T-helper 1 cell treated with Interleukin-12 subunit alpha and Interleukin-12 subunit beta and Interleukin-4 antibody, amounts not matched to agents 30 μg/mL and 1 μg/mL, for 36 hours (primary cell): ENCODE data around the gene VPS8.

Source experiments
- H3K27ac Mint-ChIP-seq: one replicate; pipeline ENCODE4 v1.8.0; 2021; ENCODE audit warnings: mild to moderate bottlenecking, mixed read lengths
- H3K27me3 Mint-ChIP-seq: one replicate; pipeline ENCODE4 v1.8.0; 2021; ENCODE audit warnings: low read depth, mixed read lengths
- H3K36me3 Mint-ChIP-seq: one replicate; pipeline ENCODE4 v1.8.0; 2021; ENCODE audit warnings: low read depth, mixed read lengths
- H3K4me1 Mint-ChIP-seq: one replicate; pipeline ENCODE4 v1.8.0; 2021; ENCODE audit warnings: low read depth, mixed read lengths
- H3K4me3 Mint-ChIP-seq: one replicate; pipeline ENCODE4 v1.8.0; 2021; ENCODE audit warnings: mild to moderate bottlenecking, moderate library complexity, mixed read lengths
- H3K9me3 Mint-ChIP-seq: one replicate; pipeline ENCODE4 v1.8.0; 2021; ENCODE audit warnings: mixed read lengths

The VPS8 gene

DNA sequence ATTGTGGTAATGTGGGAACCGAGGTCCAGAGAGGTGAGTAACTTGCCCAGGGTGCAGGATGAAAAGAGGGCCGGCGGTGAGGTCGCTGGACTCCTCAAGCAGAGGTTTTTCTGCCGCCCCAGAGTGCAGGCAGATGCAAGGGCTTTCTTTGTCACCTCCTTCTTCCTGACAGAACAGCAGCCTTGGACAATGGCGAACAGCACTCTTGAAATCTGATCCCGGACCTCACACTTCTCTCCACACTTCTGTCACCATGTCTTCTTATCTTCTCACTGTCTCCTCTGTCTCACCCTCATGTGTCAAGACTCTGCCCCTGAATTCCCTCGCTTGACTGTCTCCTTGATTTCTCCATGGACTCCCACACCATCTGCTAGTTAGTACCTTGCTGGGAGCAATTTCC lies 15.4 kb upstream of the VPS8 start:
- no peaks in the 10 kb centered on the region for H3K36me3 Mint-ChIP-seq
- H3K9me3 Mint-ChIP-seq = no peaks in the 10 kb centered on the region
- no peak overlapping the region for H3K4me3 Mint-ChIP-seq
- peaks cover 3% of the 10 kb centered on the region for H3K4me1 Mint-ChIP-seq
- H3K27me3 Mint-ChIP-seq = peaks cover 60% of the 10 kb centered on the region
- no peak overlapping the region for H3K27ac Mint-ChIP-seq

DNA sequence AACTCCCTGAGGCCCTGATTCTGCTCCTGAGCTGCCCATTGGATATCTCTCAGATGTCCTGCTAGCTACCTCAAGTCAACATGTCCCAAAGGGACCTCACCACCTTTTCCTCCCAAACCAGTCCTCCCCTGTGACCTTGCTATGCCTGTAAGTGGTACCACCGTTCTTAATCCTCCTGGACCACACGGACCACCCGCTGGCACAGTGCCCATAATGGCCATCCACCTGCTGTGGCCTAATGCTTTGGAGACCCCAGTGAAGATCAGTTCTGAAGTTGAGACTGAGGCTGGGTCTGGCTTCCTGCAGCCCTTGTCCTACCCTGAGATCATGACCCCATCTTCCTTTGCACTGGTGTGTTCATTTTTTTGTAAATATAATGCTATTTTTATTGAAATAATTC lies 15.0 kb upstream of the VPS8 start:
- Mint-ChIP-seq H3K9me3 (no peaks in the 10 kb centered on the region), H3K4me3 (no peak overlapping the region), H3K4me1 (peaks cover 3% of the 10 kb centered on the region), H3K36me3 (no peaks in the 10 kb centered on the region), H3K27me3 (peaks cover 60% of the 10 kb centered on the region), H3K27ac (no peak overlapping the region)

DNA sequence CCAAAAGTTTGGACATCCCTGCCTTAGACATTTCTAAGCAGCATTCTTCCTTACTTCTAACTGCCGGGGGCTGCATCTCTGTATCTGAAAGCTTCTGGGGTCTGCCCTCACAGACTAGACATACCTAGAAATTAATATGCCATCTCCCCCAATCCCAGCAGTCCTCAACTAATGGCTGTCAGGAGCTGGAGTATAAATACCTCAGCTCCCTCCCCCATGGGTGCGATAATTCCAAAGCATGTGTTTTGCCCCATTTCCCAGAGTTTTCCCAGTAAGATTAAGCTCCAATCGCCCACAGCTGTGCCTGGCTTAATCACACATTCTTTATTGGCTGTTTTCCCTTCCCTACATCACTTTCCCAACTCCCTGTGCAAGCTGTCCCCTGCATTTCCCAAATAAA lies 13.8 kb upstream of the VPS8 start:
- Mint-ChIP-seq H3K36me3 (no peaks in the 10 kb centered on the region), H3K4me3 (no peak overlapping the region), H3K4me1 (peaks cover 3% of the 10 kb centered on the region), H3K27me3 (peaks cover 51% of the 10 kb centered on the region), H3K27ac (no peak overlapping the region), H3K9me3 (no peaks in the 10 kb centered on the region)

DNA sequence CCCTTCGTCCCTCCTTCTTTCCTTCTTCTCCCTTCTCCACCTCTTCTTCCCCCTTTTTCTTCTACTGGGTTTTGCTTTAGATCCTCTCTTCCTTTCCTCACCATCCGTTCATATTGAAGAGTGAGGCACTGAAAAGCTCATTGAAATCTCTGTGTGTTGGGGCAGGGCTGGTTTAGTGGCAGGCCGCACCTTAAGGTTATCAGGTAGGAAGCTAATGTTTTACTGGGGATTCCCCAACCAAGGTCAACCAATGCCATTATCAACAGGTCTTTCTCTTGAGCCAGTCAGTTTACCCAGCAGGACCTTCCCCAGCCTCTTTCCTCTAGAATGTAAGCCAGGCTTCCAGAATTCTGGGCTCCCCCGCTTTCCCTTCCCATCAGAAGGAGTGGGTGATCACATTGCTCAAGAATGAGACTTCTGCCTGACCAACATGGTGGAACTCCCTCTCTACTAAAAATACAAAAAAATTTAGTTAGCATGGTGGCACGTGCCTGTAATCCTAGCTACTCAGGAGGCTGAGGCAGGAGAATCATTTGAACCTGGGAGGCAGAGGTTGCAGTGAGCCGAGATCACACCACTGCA lies 11.5 kb upstream of the VPS8 start:
- peaks cover 44% of the 10 kb centered on the region for H3K27me3 Mint-ChIP-seq
- peaks cover 3% of the 10 kb centered on the region for H3K4me1 Mint-ChIP-seq
- H3K9me3 Mint-ChIP-seq = no peaks in the 10 kb centered on the region
- H3K36me3 Mint-ChIP-seq = no peaks in the 10 kb centered on the region
- no peak overlapping the region for H3K27ac Mint-ChIP-seq
- H3K4me3 Mint-ChIP-seq = no peak overlapping the region

DNA sequence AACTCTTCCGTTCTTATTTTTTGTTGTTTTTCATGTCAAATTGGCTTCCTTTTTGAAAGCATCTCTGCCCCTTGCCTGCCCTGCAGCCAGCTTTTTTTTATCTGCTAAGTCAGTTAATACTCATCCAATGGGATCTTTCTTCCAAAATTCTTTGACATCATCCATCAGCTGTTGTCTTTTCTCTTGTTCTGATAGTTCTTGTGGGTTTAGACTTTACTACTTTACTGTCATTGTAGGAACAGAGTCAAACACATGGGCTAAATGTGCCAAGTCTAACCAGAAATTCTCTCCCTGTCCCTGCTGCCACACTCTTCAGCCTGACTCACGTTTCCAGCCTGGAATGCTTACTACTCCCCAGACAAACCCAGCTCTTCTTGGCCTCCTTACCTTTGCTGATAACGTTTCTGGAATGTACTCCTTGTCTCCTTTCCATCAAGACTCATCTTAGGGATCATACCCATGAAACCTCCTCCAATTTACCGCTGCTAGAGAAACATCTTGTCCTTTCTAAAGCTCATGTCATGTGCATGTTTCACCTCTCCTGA lies 10.7 kb upstream of the VPS8 start:
- no peaks in the 10 kb centered on the region for H3K36me3 Mint-ChIP-seq
- no peaks in the 10 kb centered on the region for H3K9me3 Mint-ChIP-seq
- peaks cover 43% of the 10 kb centered on the region for H3K27me3 Mint-ChIP-seq
- H3K4me3 Mint-ChIP-seq = no peak overlapping the region
- H3K27ac Mint-ChIP-seq = no peak overlapping the region
- H3K4me1 Mint-ChIP-seq = peaks cover 3% of the 10 kb centered on the region

DNA sequence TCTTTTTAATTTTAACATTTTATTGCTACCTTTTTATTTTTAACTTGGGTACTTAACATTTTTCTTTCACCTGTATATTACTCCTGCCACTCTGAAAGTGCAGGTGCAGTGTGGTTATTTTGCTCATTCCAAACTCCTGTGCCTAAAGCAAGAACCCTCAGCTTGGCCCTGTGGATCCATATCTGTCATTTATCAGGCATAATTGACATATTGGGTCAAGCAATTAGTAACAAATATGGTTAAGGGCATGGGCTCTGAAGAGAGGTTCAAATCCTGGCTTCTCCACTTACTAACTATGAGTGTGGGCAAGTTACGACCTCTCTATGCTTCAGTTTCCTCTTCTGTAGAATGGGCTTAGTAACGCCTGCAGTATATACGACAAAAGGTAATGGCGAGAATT lies 9.8 kb upstream of the VPS8 start:
- Mint-ChIP-seq H3K36me3 (no peaks in the 10 kb centered on the region), H3K9me3 (no peaks in the 10 kb centered on the region), H3K4me3 (no peak overlapping the region), H3K27ac (no peak overlapping the region), H3K4me1 (peaks cover 3% of the 10 kb centered on the region), H3K27me3 (peaks cover 35% of the 10 kb centered on the region)

DNA sequence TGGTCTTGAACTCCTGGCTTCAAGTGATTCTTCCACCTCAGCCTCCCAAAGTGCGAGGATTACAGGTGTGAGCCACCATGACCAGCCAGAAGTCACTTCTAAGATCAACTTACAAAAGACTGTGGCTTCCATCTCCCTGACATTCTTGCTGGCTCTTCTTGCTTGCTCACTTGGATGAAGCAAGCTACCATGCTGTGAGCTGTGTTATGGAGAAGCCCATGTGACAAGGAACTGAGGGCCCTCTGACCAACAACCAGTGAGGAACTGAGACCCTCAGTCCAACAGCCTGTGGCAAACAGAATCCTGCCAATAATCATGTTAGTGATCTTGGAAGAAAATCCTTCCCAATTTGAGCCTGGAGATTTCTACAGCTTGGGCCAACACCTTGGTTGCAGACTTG lies 7.2 kb upstream of the VPS8 start:
- peaks cover 19% of the 10 kb centered on the region for H3K27me3 Mint-ChIP-seq
- peaks cover 3% of the 10 kb centered on the region for H3K4me1 Mint-ChIP-seq
- no peak overlapping the region for H3K4me3 Mint-ChIP-seq
- H3K27ac Mint-ChIP-seq = no peak overlapping the region
- no peaks in the 10 kb centered on the region for H3K9me3 Mint-ChIP-seq
- no peaks in the 10 kb centered on the region for H3K36me3 Mint-ChIP-seq

DNA sequence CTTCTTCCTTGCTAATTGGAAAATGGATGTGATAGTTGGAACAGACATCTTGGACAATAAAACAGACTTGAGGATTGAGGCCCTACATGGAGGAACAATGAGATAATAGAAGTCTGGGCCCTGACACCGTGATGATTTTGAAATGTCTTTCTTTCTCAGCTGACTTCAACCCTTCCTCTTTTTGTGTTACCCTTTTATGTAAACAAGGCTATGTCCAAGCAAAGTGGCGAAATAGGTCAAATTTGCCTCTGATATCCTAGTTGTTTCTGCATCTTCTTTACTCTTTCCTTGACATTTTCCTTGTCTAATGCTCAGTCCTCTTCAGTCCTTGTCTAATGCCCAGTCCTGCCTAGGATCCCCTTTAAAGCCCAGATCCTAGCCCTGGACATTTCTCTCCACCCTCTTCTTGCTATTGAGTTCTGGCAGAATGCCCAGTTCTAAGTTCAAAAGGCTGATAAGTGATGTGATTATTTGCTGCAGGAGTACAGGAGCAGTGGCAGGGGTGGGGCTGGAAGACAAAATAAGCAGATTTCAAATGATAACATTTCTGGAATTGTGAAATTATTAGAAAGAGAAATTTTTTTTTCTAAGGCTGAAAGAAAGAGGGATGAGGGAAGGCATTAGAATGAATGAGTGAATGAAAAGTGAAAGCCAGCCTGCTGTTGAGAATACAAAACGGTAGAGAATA lies 6.5 kb upstream of the VPS8 start:
- Mint-ChIP-seq H3K27me3 (peaks cover 14% of the 10 kb centered on the region), H3K36me3 (no peaks in the 10 kb centered on the region), H3K4me3 (no peak overlapping the region)

DNA sequence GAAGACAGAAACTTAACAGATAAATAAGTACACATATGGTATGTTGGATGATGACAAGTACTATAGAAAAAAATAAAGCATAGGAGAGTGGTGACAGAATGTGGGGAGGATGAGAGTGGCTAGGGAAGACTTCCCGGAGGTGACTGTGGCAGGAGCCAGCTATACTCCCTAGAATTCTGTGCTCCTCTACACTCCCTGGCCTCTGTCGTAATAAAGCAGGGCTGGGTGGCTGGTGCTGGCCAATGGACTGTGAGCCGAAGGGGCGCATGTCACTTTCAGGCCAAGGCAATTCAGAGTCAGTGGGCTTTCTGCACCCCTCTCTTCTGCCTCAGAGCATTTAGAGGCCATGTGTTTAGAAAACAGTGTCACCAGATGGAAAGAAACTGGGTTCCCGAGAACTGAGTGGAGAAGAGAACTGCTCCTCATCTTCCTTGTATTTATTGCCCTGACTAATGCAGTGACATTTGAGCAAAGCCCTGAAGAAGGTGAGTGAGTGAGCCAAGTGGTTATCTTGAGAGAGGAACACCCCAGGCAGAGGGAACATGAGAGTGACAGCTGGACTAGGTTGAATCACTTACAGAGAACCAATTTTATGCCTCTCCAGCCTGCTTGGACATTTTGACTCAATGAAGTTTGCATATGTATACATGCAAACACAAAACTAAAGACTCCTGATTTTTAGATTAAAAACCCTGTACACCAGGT lies 5.2 kb upstream of the VPS8 start:
- peaks cover 14% of the 10 kb centered on the region for H3K4me1 Mint-ChIP-seq
- no peak overlapping the region for H3K27ac Mint-ChIP-seq
- no peak overlapping the region for H3K4me3 Mint-ChIP-seq
- no peaks in the 10 kb centered on the region for H3K9me3 Mint-ChIP-seq
- H3K27me3 Mint-ChIP-seq = peaks cover 4% of the 10 kb centered on the region
- no peaks in the 10 kb centered on the region for H3K36me3 Mint-ChIP-seq

More for the DNA sequence above, 6.5 kb upstream of the VPS8 start:
- Mint-ChIP-seq H3K4me1 (peaks cover 7% of the 10 kb centered on the region), H3K27ac (no peak overlapping the region), H3K9me3 (no peaks in the 10 kb centered on the region)

DNA sequence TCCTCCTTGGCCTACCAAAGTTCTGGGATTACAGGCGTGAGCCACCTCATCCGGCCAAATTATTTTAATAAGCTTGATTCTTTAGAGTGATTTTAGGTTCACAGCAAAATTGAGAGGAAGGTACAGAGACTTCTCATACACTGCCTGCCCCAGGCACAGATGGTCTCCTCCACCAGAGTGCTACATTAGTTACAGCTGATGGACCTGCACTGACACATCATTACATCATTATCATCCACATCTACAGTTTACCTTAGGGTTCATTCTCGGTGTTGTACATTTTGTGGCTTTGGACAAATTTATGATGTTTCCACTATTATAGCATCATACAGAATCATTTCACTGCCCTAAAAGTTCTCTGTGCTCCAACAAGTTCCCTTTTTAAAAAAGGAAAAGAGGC lies 4.4 kb upstream of the VPS8 start:
- Mint-ChIP-seq H3K4me1 (peaks cover 18% of the 10 kb centered on the region), H3K27ac (no peak overlapping the region), H3K27me3 (peaks cover 7% of the 10 kb centered on the region), H3K9me3 (no peaks in the 10 kb centered on the region), H3K36me3 (peaks cover 3% of the 10 kb centered on the region), H3K4me3 (no peak overlapping the region)

DNA sequence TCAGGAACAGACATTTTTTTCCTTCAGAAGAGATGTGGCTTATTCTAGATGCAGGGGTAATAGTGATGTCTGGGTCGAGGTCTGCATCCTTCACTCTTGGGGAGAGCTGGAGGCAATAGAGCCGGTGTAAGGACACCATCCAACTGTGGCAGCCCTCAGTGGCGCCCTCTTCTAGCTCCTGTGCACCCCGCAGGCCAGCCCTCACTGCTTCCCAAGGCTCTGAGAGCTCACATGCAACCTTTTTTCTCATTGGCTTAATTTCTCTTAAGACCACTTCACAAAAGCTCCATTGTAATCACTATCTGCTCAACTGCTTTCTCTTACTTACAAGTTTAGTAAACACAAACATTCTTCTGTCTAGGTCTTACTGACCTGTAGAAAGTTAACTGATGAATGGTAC lies 3.9 kb upstream of the VPS8 start:
- peaks cover 3% of the 10 kb centered on the region for H3K36me3 Mint-ChIP-seq
- no peak overlapping the region for H3K4me3 Mint-ChIP-seq
- no peaks in the 10 kb centered on the region for H3K9me3 Mint-ChIP-seq
- H3K27ac Mint-ChIP-seq = no peak overlapping the region
- H3K27me3 Mint-ChIP-seq = peaks cover 7% of the 10 kb centered on the region
- H3K4me1 Mint-ChIP-seq = peaks cover 20% of the 10 kb centered on the region

DNA sequence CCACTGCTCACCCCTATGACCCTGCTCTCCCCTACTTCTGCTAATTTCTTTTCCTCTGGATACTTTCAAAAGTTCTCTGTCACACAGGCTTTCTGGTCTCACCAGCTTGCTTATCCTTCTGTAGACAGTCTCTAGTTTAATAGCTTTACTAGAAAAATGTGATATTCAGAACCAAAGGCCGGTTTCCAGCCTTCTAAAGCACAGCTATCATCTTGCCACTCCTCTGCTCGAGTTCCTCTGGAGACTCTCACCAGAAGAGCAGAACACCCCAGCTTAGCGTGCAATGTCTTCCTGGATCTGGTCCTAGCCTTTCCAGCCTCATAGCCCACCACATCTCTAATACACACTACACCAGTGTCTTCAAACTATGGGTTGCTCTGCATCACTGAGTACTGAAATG lies 1.8 kb upstream of the VPS8 start:
- Mint-ChIP-seq H3K4me1 (peaks cover 31% of the 10 kb centered on the region), H3K9me3 (no peaks in the 10 kb centered on the region), H3K4me3 (no peak overlapping the region)

DNA sequence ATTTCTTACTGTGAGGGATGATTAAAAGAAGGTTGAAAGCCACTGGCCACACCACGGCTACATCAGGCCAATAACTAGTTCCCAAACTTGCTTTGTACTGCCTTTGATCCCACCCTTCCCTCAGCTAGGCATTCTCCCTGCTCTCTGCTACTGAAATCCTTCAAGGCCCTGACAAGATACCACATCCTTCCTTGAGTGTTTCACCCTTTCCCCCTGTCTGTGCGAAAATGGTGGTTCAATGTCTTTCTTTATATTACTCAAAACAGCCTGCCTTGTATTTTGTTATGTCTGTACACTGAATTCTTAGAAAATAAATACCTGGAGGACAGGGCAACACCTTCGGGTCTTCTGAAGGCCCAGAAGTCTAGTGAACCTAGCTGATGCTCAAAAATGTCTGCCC lies 932 bp upstream of the VPS8 start:
- peaks cover 40% of the 10 kb centered on the region for H3K4me1 Mint-ChIP-seq
- peak overlapping the region; percentile 98 for H3K27ac Mint-ChIP-seq
- peak overlapping the region; percentile 0 for H3K4me3 Mint-ChIP-seq
- H3K27me3 Mint-ChIP-seq = peaks cover 4% of the 10 kb centered on the region
- H3K9me3 Mint-ChIP-seq = no peaks in the 10 kb centered on the region
- peaks cover 6% of the 10 kb centered on the region for H3K36me3 Mint-ChIP-seq

More for the DNA sequence above, 1.8 kb upstream of the VPS8 start:
- peaks cover 7% of the 10 kb centered on the region for H3K27me3 Mint-ChIP-seq
- peaks cover 3% of the 10 kb centered on the region for H3K36me3 Mint-ChIP-seq
- no peak overlapping the region for H3K27ac Mint-ChIP-seq

DNA sequence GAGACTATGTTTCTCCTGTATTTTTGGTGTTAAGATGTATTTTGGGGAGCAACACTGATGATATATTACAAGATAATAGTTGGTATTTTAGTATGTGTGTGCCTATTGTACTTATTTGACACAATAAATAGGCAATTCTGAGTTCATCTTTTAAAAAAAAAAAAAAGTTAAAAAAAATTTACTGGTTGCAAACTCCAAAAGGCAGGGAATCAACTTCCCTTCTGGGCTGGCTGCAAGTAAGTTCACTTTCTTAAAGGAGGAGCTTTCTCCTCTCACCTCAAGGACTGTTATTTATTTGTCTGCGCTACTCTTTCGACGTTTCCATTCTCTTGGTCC lies 335 bp upstream of the VPS8 start:
- Mint-ChIP-seq H3K27me3 (peaks cover 4% of the 10 kb centered on the region), H3K4me1 (peaks cover 46% of the 10 kb centered on the region), H3K9me3 (no peaks in the 10 kb centered on the region), H3K4me3 (peak overlapping the region; percentile 95), H3K36me3 (peaks cover 12% of the 10 kb centered on the region), H3K27ac (peak overlapping the region; percentile 98)

DNA sequence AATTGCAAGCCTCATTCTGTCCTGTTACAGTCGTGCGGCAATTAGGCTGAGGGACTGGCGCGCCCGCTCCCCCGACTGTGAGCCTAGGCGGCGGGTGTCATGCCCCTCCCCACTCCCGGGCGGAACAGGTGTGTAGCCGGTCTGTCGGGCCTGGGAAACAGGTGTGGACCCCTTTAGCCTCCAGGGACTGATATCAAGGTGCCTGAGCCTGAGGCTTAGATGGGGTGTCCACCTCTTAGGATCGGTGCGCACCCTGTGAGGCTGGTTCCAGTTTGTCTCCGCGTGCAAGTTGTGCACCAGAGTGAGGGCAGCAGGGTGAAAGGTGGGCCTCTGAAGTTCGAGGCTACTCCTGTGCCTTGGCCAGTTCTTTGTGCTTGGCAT lies 686 bp downstream of the VPS8 start:
- Mint-ChIP-seq H3K4me3 (peak overlapping the region; percentile 95), H3K27ac (peak overlapping the region; percentile 98), H3K27me3 (peaks cover 4% of the 10 kb centered on the region), H3K4me1 (peaks cover 53% of the 10 kb centered on the region), H3K9me3 (no peaks in the 10 kb centered on the region), H3K36me3 (peaks cover 17% of the 10 kb centered on the region)
